Measurements from ENCODE around the gene PPP2R1B.

PPP2R1B gene

GRCh38 chr11:111748035-111748804 lies 18.0 kb downstream of the PPP2R1B start:
- DNase-seq (ENCODE audit: insufficient read length, low spot score) (no peak), FAIRE-seq (no peak)
- TF ChIP-seq POLR2A (IDR thresholded peaks at IDR 0.05; ENCODE audit: low read depth, low read length) = no peak

- DNase-seq (ENCODE audit: insufficient read length, low spot score) = no peak
- no peak for TF ChIP-seq POLR2A (IDR thresholded peaks at IDR 0.05; ENCODE audit: low read depth, low read length)
- no peak for FAIRE-seq
Measured at GRCh38 chr11:111745719-111746504, 20.3 kb downstream of the PPP2R1B start.

- FAIRE-seq = no peak
- DNase-seq (ENCODE audit: insufficient read length, low spot score) = no peak
- TF ChIP-seq POLR2A (IDR thresholded peaks at IDR 0.05; ENCODE audit: low read depth, low read length) = no peak
Measured at GRCh38 chr11:111743700-111744099, 22.5 kb downstream of the PPP2R1B start.

GRCh38 chr11:111741751-111742150 lies 24.4 kb downstream of the PPP2R1B start:
- FAIRE-seq = no peak
- DNase-seq (ENCODE audit: insufficient read length, low spot score) = no peak
- no peak for TF ChIP-seq POLR2A (IDR thresholded peaks at IDR 0.05; ENCODE audit: low read depth, low read length)

GRCh38 chr11:111739299-111739698 lies 26.9 kb downstream of the PPP2R1B start:
- TF ChIP-seq POLR2A (IDR thresholded peaks at IDR 0.05; ENCODE audit: low read depth, low read length) = no peak
- no peak for DNase-seq (ENCODE audit: insufficient read length, low spot score)
- FAIRE-seq = no peak

GRCh38 chr11:111737444-111738210 lies 28.6 kb downstream of the PPP2R1B start:
- DNase-seq (ENCODE audit: insufficient read length, low spot score) (no peak), FAIRE-seq (no peak)
- TF ChIP-seq POLR2A (IDR thresholded peaks at IDR 0.05; ENCODE audit: low read depth, low read length) = no peak

GRCh38 chr11:111736621-111737443 lies 29.4 kb downstream of the PPP2R1B start:
- DNase-seq (ENCODE audit: insufficient read length, low spot score) (no peak), FAIRE-seq (no peak)
- TF ChIP-seq POLR2A (IDR thresholded peaks at IDR 0.05; ENCODE audit: low read depth, low read length) = no peak

GRCh38 chr11:111736181-111736590 lies 30.0 kb downstream of the PPP2R1B start:
- DNase-seq (ENCODE audit: insufficient read length, low spot score) (no peak), FAIRE-seq (no peak)
- no peak for TF ChIP-seq POLR2A (IDR thresholded peaks at IDR 0.05; ENCODE audit: low read depth, low read length)

- DNase-seq (ENCODE audit: insufficient read length, low spot score) (peak; percentile 68), FAIRE-seq (peak; percentile 95)
- 0 out of 2 replicates have a peak, but pooled peaks have one; percentile 8 for TF ChIP-seq POLR2A (IDR thresholded peaks at IDR 0.05; ENCODE audit: low read depth, low read length)
Measured at GRCh38 chr11:111735262-111736116, 30.7 kb downstream of the PPP2R1B start.

GRCh38 chr11:111734954-111735261 lies 31.3 kb downstream of the PPP2R1B start:
- no peak for DNase-seq (ENCODE audit: insufficient read length, low spot score)
- no peak for FAIRE-seq
- no peak for TF ChIP-seq POLR2A (IDR thresholded peaks at IDR 0.05; ENCODE audit: low read depth, low read length)

- FAIRE-seq = no peak
- no peak for TF ChIP-seq POLR2A (IDR thresholded peaks at IDR 0.05; ENCODE audit: low read depth, low read length)
- DNase-seq (ENCODE audit: insufficient read length, low spot score) = no peak
Measured at GRCh38 chr11:111734101-111734953, 31.9 kb downstream of the PPP2R1B start.

- FAIRE-seq (no peak), DNase-seq (ENCODE audit: insufficient read length, low spot score) (no peak)
- TF ChIP-seq POLR2A (IDR thresholded peaks at IDR 0.05; ENCODE audit: low read depth, low read length) = no peak
Measured at GRCh38 chr11:111733611-111734088, 32.5 kb downstream of the PPP2R1B start.
